Right ventricle myocardium superior (tissue), 1 donor: Measurements from ENCODE around the gene MYO5B. TPM values are rescaled to one million over a fixed set of nuclear protein-coding genes. Genes with fewer than 3 reads are reported as not detected.

Source experiments
- ATAC-seq: fragments of 200-7000 bp; cut with Tn5 transposase; one replicate; pipeline ENCODE4 v1.9.1; 2020; ENCODE audit warnings: mild to moderate bottlenecking; ENCODE audit not compliant: poor library complexity
- DNase-seq: peaks from one replicate; pipeline ENCODE4 v3.0.0-alpha.2; 2020
- intact Hi-C: fragments of 100-400 bp; cut with DNase I; formaldehyde crosslinking; loops from one replicate; pipeline ENCODE4 v1.11.2; 2022
- total RNA-seq: library from RNA; stranded (reverse); fragmentation: NEBNext Ultra II Directional; extraction: Animal tissue kit (Norgen Biotek cat#: 25700); gene quantifications from one replicate; pipeline ENCODE4 v1.2.1, GENCODE V29; 2021
- donor health status: DM: no; HTN: yes; CAD: no; lungs with severe emphysema.

MYO5B gene
- total RNA-seq, 1 donor from 2014 or later: 0.38 TPM

GRCh38 chr18:50161597-50162205, 33.2 kb downstream of the MYO5B start:
- intact Hi-C loops: no loop called here
- ATAC-seq (no peak), DNase-seq (no peak)

GRCh38 chr18:50159654-50160046, 35.3 kb downstream of the MYO5B start:
- intact Hi-C loops: no loop called here
- no peak for ATAC-seq
- no peak for DNase-seq

GRCh38 chr18:50158866-50159653, 35.9 kb downstream of the MYO5B start:
- ATAC-seq (no peak), DNase-seq (no peak)
- intact Hi-C loops: no loop called here

- DNase-seq: no peak
- intact Hi-C loops: no loop called here
- ATAC-seq: no peak
Measured at GRCh38 chr18:50155406-50155805, 39.5 kb downstream of the MYO5B start.

GRCh38 chr18:50154420-50154819, 40.5 kb downstream of the MYO5B start:
- no peak for ATAC-seq
- DNase-seq: no peak
- intact Hi-C loops: no loop called here

- DNase-seq (no peak), ATAC-seq (no peak)
- intact Hi-C loops: no loop called here
Measured at GRCh38 chr18:50152900-50153299, 42.0 kb downstream of the MYO5B start.

GRCh38 chr18:50151926-50152325, 43.0 kb downstream of the MYO5B start:
- ATAC-seq (no peak), DNase-seq (no peak)
- intact Hi-C loops: no loop called here

- no peak for ATAC-seq
- no peak for DNase-seq
- intact Hi-C loops: no loop called here
Measured at GRCh38 chr18:50144540-50144939, 50.4 kb downstream of the MYO5B start.

GRCh38 chr18:50143886-50144285, 51.1 kb downstream of the MYO5B start:
- no peak for DNase-seq
- intact Hi-C loops: no loop called here

GRCh38 chr18:50143294-50143693, 51.7 kb downstream of the MYO5B start:
- DNase-seq (no peak), ATAC-seq (no peak)
- intact Hi-C loops: no loop called here

More at GRCh38 chr18:50143886-50144285, 51.1 kb downstream of the MYO5B start:
- no peak for ATAC-seq

- DNase-seq (no peak), ATAC-seq (no peak)
- intact Hi-C loops: no loop called here
Measured at GRCh38 chr18:50142441-50143120, 52.4 kb downstream of the MYO5B start.

GRCh38 chr18:50138181-50139064, 56.5 kb downstream of the MYO5B start:
- ATAC-seq: no peak
- no peak for DNase-seq
- intact Hi-C loops: no loop called here

GRCh38 chr18:50135903-50136302, 59.0 kb downstream of the MYO5B start:
- ATAC-seq: no peak
- intact Hi-C loops: no loop called here
- DNase-seq: no peak

- DNase-seq: no peak
- intact Hi-C loops: no loop called here
- ATAC-seq: no peak
Measured at GRCh38 chr18:50133526-50133925, 61.4 kb downstream of the MYO5B start.

- DNase-seq: no peak
- intact Hi-C loops: no loop called here
- ATAC-seq: no peak
Measured at GRCh38 chr18:50131591-50131990, 63.4 kb downstream of the MYO5B start.

GRCh38 chr18:50128506-50129271, 66.3 kb downstream of the MYO5B start:
- intact Hi-C loops: no loop called here
- no peak for ATAC-seq
- DNase-seq: no peak

GRCh38 chr18:50127516-50128210, 67.3 kb downstream of the MYO5B start:
- ATAC-seq: no peak
- intact Hi-C loops: no loop called here
- no peak for DNase-seq

- DNase-seq: no peak
- no peak for ATAC-seq
- intact Hi-C loops: no loop called here
Measured at GRCh38 chr18:50126471-50126870, 68.5 kb downstream of the MYO5B start.
